ENCODE results near the gene MCF2L2. TPM values are rescaled to one million over a fixed set of nuclear protein-coding genes. Genes with fewer than 3 reads are reported as not detected.

MCF2L2 gene
- total and polyA plus RNA-seq, 2 of the 13 experiments (the other 11 are each of a cell fraction or from before 2014, with no cell fraction given): not detected

DNA sequence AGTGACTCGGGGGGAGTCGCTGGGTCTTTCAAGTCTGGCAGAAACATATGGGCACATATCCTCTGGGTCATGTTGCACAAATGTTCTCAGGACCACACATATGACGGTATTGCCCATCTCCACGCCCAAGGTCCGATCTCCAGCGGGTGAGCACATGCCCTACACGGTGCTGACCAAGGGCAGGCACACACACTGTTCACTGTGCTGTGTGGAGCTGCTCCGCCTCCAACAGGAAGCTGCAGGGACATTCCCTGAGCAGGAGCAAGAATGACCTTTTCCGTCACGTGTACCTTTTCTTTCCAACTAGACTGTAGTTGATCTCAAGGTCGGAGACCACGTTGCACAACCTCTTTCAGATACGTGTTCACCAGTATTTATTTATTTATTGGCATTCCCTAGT, 217.1 kb downstream of the MCF2L2 start (continued):
- TF ChIP-seq HNF4G (IDR thresholded peaks at IDR 0.05; ENCODE audit: borderline replicate concordance, low read depth, low read length): no peak
- peak; percentile 53; the same call in 1 of the 2 replicates for TF ChIP-seq HNF4G (CRISPR knock-in tag; IDR thresholded peaks at IDR 0.05; ENCODE audit: borderline replicate concordance, low read depth)
- TF ChIP-seq, protein P1, sequence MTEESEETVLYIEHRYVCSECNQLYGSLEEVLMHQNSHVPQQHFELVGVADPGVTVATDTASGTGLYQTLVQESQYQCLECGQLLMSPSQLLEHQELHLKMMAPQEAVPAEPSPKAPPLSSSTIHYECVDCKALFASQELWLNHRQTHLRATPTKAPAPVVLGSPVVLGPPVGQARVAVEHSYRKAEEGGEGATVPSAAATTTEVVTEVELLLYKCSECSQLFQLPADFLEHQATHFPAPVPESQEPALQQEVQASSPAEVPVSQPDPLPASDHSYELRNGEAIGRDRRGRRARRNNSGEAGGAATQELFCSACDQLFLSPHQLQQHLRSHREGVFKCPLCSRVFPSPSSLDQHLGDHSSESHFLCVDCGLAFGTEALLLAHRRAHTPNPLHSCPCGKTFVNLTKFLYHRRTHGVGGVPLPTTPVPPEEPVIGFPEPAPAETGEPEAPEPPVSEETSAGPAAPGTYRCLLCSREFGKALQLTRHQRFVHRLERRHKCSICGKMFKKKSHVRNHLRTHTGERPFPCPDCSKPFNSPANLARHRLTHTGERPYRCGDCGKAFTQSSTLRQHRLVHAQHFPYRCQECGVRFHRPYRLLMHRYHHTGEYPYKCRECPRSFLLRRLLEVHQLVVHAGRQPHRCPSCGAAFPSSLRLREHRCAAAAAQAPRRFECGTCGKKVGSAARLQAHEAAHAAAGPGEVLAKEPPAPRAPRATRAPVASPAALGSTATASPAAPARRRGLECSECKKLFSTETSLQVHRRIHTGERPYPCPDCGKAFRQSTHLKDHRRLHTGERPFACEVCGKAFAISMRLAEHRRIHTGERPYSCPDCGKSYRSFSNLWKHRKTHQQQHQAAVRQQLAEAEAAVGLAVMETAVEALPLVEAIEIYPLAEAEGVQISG (CRISPR knock-in tag; IDR thresholded peaks at IDR 0.05): peak; percentile 72
- 0 out of 2 replicates have a peak, but pooled peaks have one; percentile 37 for TF ChIP-seq ZNF614 (CRISPR knock-in tag; IDR thresholded peaks at IDR 0.05; ENCODE audit: borderline replicate concordance)
- TF ChIP-seq, protein P2, sequence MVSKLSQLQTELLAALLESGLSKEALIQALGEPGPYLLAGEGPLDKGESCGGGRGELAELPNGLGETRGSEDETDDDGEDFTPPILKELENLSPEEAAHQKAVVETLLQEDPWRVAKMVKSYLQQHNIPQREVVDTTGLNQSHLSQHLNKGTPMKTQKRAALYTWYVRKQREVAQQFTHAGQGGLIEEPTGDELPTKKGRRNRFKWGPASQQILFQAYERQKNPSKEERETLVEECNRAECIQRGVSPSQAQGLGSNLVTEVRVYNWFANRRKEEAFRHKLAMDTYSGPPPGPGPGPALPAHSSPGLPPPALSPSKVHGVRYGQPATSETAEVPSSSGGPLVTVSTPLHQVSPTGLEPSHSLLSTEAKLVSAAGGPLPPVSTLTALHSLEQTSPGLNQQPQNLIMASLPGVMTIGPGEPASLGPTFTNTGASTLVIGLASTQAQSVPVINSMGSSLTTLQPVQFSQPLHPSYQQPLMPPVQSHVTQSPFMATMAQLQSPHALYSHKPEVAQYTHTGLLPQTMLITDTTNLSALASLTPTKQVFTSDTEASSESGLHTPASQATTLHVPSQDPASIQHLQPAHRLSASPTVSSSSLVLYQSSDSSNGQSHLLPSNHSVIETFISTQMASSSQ (IDR thresholded peaks at IDR 0.05; ENCODE audit: low read depth): no peak
- TF ChIP-seq, protein P2 (CRISPR knock-in tag; IDR thresholded peaks at IDR 0.05; ENCODE audit: borderline replicate concordance): peak; percentile 38; the same call in 1 of the 2 replicates
- TF ChIP-seq GLI4 (CRISPR knock-in tag; IDR thresholded peaks at IDR 0.05; ENCODE audit: borderline replicate concordance): no peak
- TF ChIP-seq, protein P3, sequence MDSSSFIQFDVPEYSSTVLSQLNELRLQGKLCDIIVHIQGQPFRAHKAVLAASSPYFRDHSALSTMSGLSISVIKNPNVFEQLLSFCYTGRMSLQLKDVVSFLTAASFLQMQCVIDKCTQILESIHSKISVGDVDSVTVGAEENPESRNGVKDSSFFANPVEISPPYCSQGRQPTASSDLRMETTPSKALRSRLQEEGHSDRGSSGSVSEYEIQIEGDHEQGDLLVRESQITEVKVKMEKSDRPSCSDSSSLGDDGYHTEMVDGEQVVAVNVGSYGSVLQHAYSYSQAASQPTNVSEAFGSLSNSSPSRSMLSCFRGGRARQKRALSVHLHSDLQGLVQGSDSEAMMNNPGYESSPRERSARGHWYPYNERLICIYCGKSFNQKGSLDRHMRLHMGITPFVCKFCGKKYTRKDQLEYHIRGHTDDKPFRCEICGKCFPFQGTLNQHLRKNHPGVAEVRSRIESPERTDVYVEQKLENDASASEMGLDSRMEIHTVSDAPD (CRISPR knock-in tag; IDR thresholded peaks at IDR 0.05): no peak
- TF ChIP-seq, protein P4, sequence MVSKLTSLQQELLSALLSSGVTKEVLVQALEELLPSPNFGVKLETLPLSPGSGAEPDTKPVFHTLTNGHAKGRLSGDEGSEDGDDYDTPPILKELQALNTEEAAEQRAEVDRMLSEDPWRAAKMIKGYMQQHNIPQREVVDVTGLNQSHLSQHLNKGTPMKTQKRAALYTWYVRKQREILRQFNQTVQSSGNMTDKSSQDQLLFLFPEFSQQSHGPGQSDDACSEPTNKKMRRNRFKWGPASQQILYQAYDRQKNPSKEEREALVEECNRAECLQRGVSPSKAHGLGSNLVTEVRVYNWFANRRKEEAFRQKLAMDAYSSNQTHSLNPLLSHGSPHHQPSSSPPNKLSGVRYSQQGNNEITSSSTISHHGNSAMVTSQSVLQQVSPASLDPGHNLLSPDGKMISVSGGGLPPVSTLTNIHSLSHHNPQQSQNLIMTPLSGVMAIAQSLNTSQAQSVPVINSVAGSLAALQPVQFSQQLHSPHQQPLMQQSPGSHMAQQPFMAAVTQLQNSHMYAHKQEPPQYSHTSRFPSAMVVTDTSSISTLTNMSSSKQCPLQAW (CRISPR knock-in tag; IDR thresholded peaks at IDR 0.05): peak; percentile 80
- TF ChIP-seq, protein P5, sequence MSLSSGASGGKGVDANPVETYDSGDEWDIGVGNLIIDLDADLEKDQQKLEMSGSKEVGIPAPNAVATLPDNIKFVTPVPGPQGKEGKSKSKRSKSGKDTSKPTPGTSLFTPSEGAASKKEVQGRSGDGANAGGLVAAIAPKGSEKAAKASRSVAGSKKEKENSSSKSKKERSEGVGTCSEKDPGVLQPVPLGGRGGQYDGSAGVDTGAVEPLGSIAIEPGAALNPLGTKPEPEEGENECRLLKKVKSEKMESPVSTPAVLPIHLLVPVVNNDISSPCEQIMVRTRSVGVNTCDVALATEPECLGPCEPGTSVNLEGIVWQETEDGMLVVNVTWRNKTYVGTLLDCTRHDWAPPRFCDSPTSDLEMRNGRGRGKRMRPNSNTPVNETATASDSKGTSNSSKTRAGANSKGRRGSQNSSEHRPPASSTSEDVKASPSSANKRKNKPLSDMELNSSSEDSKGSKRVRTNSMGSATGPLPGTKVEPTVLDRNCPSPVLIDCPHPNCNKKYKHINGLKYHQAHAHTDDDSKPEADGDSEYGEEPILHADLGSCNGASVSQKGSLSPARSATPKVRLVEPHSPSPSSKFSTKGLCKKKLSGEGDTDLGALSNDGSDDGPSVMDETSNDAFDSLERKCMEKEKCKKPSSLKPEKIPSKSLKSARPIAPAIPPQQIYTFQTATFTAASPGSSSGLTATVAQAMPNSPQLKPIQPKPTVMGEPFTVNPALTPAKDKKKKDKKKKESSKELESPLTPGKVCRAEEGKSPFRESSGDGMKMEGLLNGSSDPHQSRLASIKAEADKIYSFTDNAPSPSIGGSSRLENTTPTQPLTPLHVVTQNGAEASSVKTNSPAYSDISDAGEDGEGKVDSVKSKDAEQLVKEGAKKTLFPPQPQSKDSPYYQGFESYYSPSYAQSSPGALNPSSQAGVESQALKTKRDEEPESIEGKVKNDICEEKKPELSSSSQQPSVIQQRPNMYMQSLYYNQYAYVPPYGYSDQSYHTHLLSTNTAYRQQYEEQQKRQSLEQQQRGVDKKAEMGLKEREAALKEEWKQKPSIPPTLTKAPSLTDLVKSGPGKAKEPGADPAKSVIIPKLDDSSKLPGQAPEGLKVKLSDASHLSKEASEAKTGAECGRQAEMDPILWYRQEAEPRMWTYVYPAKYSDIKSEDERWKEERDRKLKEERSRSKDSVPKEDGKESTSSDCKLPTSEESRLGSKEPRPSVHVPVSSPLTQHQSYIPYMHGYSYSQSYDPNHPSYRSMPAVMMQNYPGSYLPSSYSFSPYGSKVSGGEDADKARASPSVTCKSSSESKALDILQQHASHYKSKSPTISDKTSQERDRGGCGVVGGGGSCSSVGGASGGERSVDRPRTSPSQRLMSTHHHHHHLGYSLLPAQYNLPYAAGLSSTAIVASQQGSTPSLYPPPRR (CRISPR knock-in tag; IDR thresholded peaks at IDR 0.05; ENCODE audit: borderline replicate concordance): peak; percentile 57; the same call in 1 of the 2 replicates
- peak; percentile 58 for TF ChIP-seq ZNF605 (CRISPR knock-in tag; IDR thresholded peaks at IDR 0.05)
- TF ChIP-seq, protein P6, sequence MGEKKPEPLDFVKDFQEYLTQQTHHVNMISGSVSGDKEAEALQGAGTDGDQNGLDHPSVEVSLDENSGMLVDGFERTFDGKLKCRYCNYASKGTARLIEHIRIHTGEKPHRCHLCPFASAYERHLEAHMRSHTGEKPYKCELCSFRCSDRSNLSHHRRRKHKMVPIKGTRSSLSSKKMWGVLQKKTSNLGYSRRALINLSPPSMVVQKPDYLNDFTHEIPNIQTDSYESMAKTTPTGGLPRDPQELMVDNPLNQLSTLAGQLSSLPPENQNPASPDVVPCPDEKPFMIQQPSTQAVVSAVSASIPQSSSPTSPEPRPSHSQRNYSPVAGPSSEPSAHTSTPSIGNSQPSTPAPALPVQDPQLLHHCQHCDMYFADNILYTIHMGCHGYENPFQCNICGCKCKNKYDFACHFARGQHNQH (CRISPR knock-in tag; IDR thresholded peaks at IDR 0.05): peak; percentile 70; the same call in 1 of the 2 replicates

Data from HepG2 (cell line).